ENCODE measurements around the gene ARMC9.

The ARMC9 gene

DNA sequence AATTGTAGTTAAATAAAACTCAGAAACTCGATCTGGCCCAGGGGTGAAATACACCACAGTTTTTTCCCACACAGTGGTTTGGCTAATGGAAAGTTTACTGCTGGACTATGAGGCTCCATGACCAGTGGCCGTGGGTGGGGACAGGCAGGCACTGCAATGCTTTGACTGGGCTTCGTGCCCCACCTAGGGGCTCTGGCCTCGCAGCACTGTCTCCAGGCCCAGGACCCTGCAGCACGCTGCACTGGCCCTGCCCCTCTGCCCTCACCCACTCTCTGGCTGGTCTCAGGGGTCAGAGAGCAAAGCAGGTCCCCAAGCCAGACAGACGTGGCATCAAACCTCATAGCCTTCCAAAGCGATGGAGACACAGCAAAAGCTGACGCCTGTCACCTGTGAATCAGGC lies 183.7 kb downstream of the ARMC9 start:
- Histone ChIP-seq H4K20me1 (ENCODE audit: insufficient read depth) (no peaks in the 10 kb centered on the region), H3K27ac (no peak overlapping the region), H3K27me3 (ENCODE audit: insufficient read depth, low read depth) (no peaks in the 10 kb centered on the region), H3K4me2 (no peak overlapping the region), H3K9ac (no peak overlapping the region), H3K79me2 (ENCODE audit: insufficient read depth, low read depth) (no peaks in the 10 kb centered on the region), H3K36me3 (ENCODE audit: insufficient read depth) (no peaks in the 10 kb centered on the region), H3K4me3 (IDR thresholded peaks at IDR 0.05; ENCODE audit: insufficient read depth, low read depth, low read length) (no peak overlapping the region), H3K4me1 (ENCODE audit: low read depth, poor library complexity, severe bottlenecking) (no peaks in the 10 kb centered on the region), H2AFZ (ENCODE audit: low read depth) (no peak overlapping the region)
- TF ChIP-seq CTCF (conservative IDR thresholded peaks at IDR 0.05; ENCODE audit: low read depth, low read length) = no peak

DNA sequence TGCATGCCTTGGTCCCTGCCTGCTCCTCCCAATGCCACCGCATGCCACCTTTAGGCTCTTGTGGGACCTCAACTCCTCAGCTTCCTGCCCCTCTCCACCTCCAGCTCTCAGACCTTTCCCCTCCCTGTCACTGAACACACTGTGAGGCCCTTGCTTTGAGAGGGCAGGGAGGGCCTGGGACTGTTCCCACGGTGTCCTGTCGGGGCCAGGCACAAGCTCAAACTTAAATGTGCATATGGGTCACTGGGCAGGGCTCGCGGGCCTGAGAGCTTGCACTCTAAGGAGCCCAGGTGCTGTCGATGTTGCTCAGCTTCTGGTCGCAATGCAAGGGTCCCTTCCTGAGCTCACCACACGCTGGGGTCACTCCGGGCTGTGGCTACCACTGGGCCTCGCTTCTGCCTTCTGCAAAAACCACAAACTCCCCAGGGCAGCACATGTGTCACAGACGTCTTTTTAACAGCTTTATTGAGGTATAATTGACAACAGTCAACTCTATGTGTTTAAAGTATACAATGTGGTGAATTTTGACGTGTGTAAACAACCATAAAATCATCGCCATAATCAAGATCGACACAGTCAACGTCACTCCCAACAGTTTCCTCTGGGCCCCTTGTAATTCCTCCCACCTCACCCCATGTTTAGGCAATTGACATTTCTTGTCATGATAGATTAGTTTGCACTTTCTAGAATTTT lies 185.1 kb downstream of the ARMC9 start:
- H3K36me3 ChIP-seq (ENCODE audit: insufficient read depth) = no peaks in the 10 kb centered on the region
- no peaks in the 10 kb centered on the region for H4K20me1 ChIP-seq (ENCODE audit: insufficient read depth)
- H3K9ac ChIP-seq = no peak overlapping the region
- H3K4me1 ChIP-seq (ENCODE audit: low read depth, poor library complexity, severe bottlenecking) = no peaks in the 10 kb centered on the region
- no peak overlapping the region for H2AFZ ChIP-seq (ENCODE audit: low read depth)
- no peak overlapping the region for H3K4me3 ChIP-seq (IDR thresholded peaks at IDR 0.05; ENCODE audit: insufficient read depth, low read depth, low read length)
- H3K79me2 ChIP-seq (ENCODE audit: insufficient read depth, low read depth) = no peaks in the 10 kb centered on the region
- no peaks in the 10 kb centered on the region for H3K27me3 ChIP-seq (ENCODE audit: insufficient read depth, low read depth)
- TF ChIP-seq CTCF (conservative IDR thresholded peaks at IDR 0.05; ENCODE audit: low read depth, low read length) = no peak
- no peak overlapping the region for H3K4me2 ChIP-seq
- H3K27ac ChIP-seq = no peak overlapping the region

DNA sequence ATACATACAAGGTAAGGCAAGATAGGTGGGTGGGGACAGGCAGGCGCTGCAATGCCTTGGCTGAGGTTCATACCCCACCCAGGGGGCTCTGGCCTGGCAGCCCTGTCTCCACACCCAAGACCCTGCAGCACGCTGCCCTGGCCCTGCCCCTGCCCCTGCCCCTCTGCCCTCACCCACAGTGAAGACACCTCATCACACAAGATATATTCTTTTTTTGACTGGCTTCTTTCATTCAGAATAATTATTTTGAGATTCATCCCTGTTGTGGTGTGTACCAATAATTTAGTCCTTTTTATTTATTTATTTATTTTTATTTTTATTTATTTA lies 185.6 kb downstream of the ARMC9 start:
- no peaks in the 10 kb centered on the region for H3K79me2 ChIP-seq (ENCODE audit: insufficient read depth, low read depth)
- no peak overlapping the region for H3K9ac ChIP-seq
- H3K27me3 ChIP-seq (ENCODE audit: insufficient read depth, low read depth) = no peaks in the 10 kb centered on the region
- H3K4me2 ChIP-seq = no peak overlapping the region
- no peak overlapping the region for H3K4me3 ChIP-seq (IDR thresholded peaks at IDR 0.05; ENCODE audit: insufficient read depth, low read depth, low read length)
- H3K27ac ChIP-seq = no peak overlapping the region
- no peaks in the 10 kb centered on the region for H3K36me3 ChIP-seq (ENCODE audit: insufficient read depth)
- no peak for TF ChIP-seq CTCF (conservative IDR thresholded peaks at IDR 0.05; ENCODE audit: low read depth, low read length)
- no peak overlapping the region for H2AFZ ChIP-seq (ENCODE audit: low read depth)
- H4K20me1 ChIP-seq (ENCODE audit: insufficient read depth) = no peaks in the 10 kb centered on the region
- no peaks in the 10 kb centered on the region for H3K4me1 ChIP-seq (ENCODE audit: low read depth, poor library complexity, severe bottlenecking)

DNA sequence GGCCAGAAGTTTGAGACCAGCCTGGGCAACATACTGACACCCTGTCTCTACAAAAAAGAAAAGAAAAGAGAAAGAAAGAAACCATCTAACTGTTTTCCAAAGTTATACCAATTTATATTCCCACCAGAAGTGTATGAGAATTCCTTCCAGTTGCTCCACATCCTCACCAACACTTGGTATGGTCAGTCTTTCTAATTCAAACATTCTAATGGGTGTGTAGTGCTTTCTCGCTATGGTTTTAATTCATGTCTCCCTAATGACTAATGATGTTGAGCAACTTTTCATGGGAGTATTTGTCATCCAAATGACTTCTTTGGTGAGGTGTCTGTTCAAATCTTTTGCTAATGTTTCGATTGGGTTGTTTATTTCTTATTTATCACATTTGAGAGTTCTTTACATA lies 186.5 kb downstream of the ARMC9 start:
- Histone ChIP-seq H3K4me1 (ENCODE audit: low read depth, poor library complexity, severe bottlenecking) (no peaks in the 10 kb centered on the region), H3K9ac (no peak overlapping the region), H4K20me1 (ENCODE audit: insufficient read depth) (no peaks in the 10 kb centered on the region), H2AFZ (ENCODE audit: low read depth) (no peak overlapping the region), H3K79me2 (ENCODE audit: insufficient read depth, low read depth) (no peaks in the 10 kb centered on the region), H3K4me2 (no peak overlapping the region), H3K4me3 (IDR thresholded peaks at IDR 0.05; ENCODE audit: insufficient read depth, low read depth, low read length) (no peak overlapping the region), H3K27ac (no peak overlapping the region), H3K36me3 (ENCODE audit: insufficient read depth) (no peaks in the 10 kb centered on the region), H3K27me3 (ENCODE audit: insufficient read depth, low read depth) (no peaks in the 10 kb centered on the region)
- TF ChIP-seq CTCF (conservative IDR thresholded peaks at IDR 0.05; ENCODE audit: low read depth, low read length) = no peak
